ENCODE results near the gene FAM171A2.
"Not testable (repeated sequence)": the region's sequence is repeated elsewhere in the genome, so short reads cannot be mapped to it uniquely, and the experiment has no call there.

FAM171A2 gene

GRCh38 chr17:44363613-44364159 is at the start of gene FAM171A2:
Gene FAM171A2, minus strand, starts transcription at chr17:44363853. Its CDS starts 139 bp downstream, at chr17:44363714.
- peak; percentile 94 for DNase-seq (ENCODE audit: low spot score)

- DNase-seq (ENCODE audit: low spot score): no peak
These were observed 45.8 kb upstream of the FAM171A2 start for GRCh38 chr17:44409309-44410028.

- DNase-seq (ENCODE audit: low spot score): no peak
These were observed 45.1 kb upstream of the FAM171A2 start for GRCh38 chr17:44408786-44409185.

GRCh38 chr17:44402564-44403172 is 39.0 kb upstream of the FAM171A2 start:
- DNase-seq (ENCODE audit: low spot score): no peak

- DNase-seq (ENCODE audit: low spot score): peak; percentile 53
These were observed 36.7 kb upstream of the FAM171A2 start for GRCh38 chr17:44400226-44400847.

- no peak for DNase-seq (ENCODE audit: low spot score)
These were observed 35.3 kb upstream of the FAM171A2 start for GRCh38 chr17:44398692-44399691.

GRCh38 chr17:44397479-44398440 is 34.1 kb upstream of the FAM171A2 start:
- no peak for DNase-seq (ENCODE audit: low spot score)

- no peak for DNase-seq (ENCODE audit: low spot score)
These were observed 33.3 kb upstream of the FAM171A2 start for GRCh38 chr17:44396946-44397345.

- no peak for DNase-seq (ENCODE audit: low spot score)
These were observed 31.2 kb upstream of the FAM171A2 start for GRCh38 chr17:44394833-44395232.

GRCh38 chr17:44394112-44394511 is 30.5 kb upstream of the FAM171A2 start:
- not testable (repeated sequence) for DNase-seq (ENCODE audit: low spot score)

GRCh38 chr17:44390250-44390870 is 26.7 kb upstream of the FAM171A2 start:
- no peak for DNase-seq (ENCODE audit: low spot score)

- DNase-seq (ENCODE audit: low spot score): no peak
These were observed 26.1 kb upstream of the FAM171A2 start for GRCh38 chr17:44389723-44390202.

- DNase-seq (ENCODE audit: low spot score): no peak
These were observed 25.6 kb upstream of the FAM171A2 start, which contains the start of gene ITGA2B for GRCh38 chr17:44389281-44389680. Gene ITGA2B, minus strand, starts transcription at chr17:44389649. Its CDS starts 176 bp downstream, at chr17:44389473.

- no peak for DNase-seq (ENCODE audit: low spot score)
These were observed 24.2 kb upstream of the FAM171A2 start for GRCh38 chr17:44387804-44388203.

GRCh38 chr17:44386182-44386525 is 22.5 kb upstream of the FAM171A2 start:
- DNase-seq (ENCODE audit: low spot score): no peak

- peak; percentile 91 for DNase-seq (ENCODE audit: low spot score)
These were observed 21.9 kb upstream of the FAM171A2 start for GRCh38 chr17:44385287-44386181.

GRCh38 chr17:44384823-44385286 is 21.2 kb upstream of the FAM171A2 start:
- DNase-seq (ENCODE audit: low spot score): peak; percentile 46

GRCh38 chr17:44384281-44384822 is 20.7 kb upstream of the FAM171A2 start:
- DNase-seq (ENCODE audit: low spot score): no peak
